SK-N-SH treated with all-trans-retinoic acid at 6 μM for 48 hours (cell line): Measurements from ENCODE around the gene CDC5L.

Source experiments
- ATAC-seq: fragments of 200-7000 bp; cut with Tn5 transposase; 3 replicates; pipeline ENCODE4 v1.9.1; 2020; ENCODE audit warnings: mild to moderate bottlenecking, moderate library complexity
- BACH2 ChIP-seq: fragments of 250-450 bp; sonication (Bioruptor Pico); IDR thresholded peaks from 2 replicates; pipeline ENCODE4 v1.9.0; 2021; ENCODE audit warnings: mild to moderate bottlenecking, borderline replicate concordance
- CREB5 ChIP-seq: fragments of 250-450 bp; sonication (Bioruptor Pico); IDR thresholded peaks from 2 replicates; pipeline ENCODE4 v1.5.1; 2020; ENCODE audit warnings: low read depth, mild to moderate bottlenecking, moderate library complexity
- CSDC2 ChIP-seq: fragments of 250-450 bp; sonication (Bioruptor Pico); IDR thresholded peaks from 2 replicates; pipeline ENCODE4 v1.5.0; 2020; ENCODE audit warnings: mild to moderate bottlenecking, moderate library complexity
- ESRRG ChIP-seq: fragments of 250-450 bp; sonication (Bioruptor Pico); IDR thresholded peaks from 2 replicates; pipeline ENCODE4 v1.6.1; 2021; ENCODE audit warnings: mild to moderate bottlenecking
- GLIS3 ChIP-seq: fragments of 250-450 bp; sonication (Bioruptor Pico); IDR thresholded peaks from 2 replicates; pipeline ENCODE4 v1.5.0; 2020; ENCODE audit warnings: mild to moderate bottlenecking, moderate library complexity
- ISL1 ChIP-seq: fragments of 250-450 bp; sonication (Bioruptor Pico); IDR thresholded peaks from 2 replicates; pipeline ENCODE4 v2.1.2; 2022; ENCODE audit warnings: mild to moderate bottlenecking, moderate library complexity
- OSR1 ChIP-seq: fragments of 250-450 bp; sonication (Bioruptor Pico); IDR thresholded peaks from 2 replicates; pipeline ENCODE4 v1.8.0; 2022; ENCODE audit warnings: moderate library complexity, mild to moderate bottlenecking, inconsistent platforms
- PPARA ChIP-seq: fragments of 250-450 bp; sonication (Bioruptor Pico); IDR thresholded peaks from 2 replicates; pipeline ENCODE4 v1.5.0; 2020; ENCODE audit warnings: mild to moderate bottlenecking, borderline replicate concordance
- SNAI2 ChIP-seq: fragments of 250-450 bp; sonication (Bioruptor Pico); IDR thresholded peaks from 2 replicates; pipeline ENCODE4 v1.5.0; 2020; ENCODE audit warnings: mild to moderate bottlenecking, moderate library complexity
- TCF4 ChIP-seq: fragments of 250-450 bp; sonication (Bioruptor Pico); IDR thresholded peaks from 2 replicates; pipeline ENCODE4 v1.8.0; 2021; ENCODE audit warnings: mild to moderate bottlenecking, moderate library complexity, borderline replicate concordance
- TOX ChIP-seq: fragments of 250-450 bp; sonication (Bioruptor Pico); IDR thresholded peaks from 2 replicates; pipeline ENCODE4 v1.8.0; 2021; ENCODE audit warnings: mild to moderate bottlenecking, moderate library complexity, borderline replicate concordance
- ZC3H10 ChIP-seq: fragments of 250-450 bp; sonication (Bioruptor Pico); IDR thresholded peaks from 2 replicates; pipeline ENCODE4 v1.5.1; 2021; ENCODE audit warnings: mild to moderate bottlenecking, moderate library complexity
- ZFP3 ChIP-seq: fragments of 250-450 bp; sonication (Bioruptor Pico); IDR thresholded peaks from 2 replicates; pipeline ENCODE4 v1.5.0; 2020; ENCODE audit warnings: mild to moderate bottlenecking, moderate library complexity
- ZFP30 ChIP-seq: fragments of 450-650 bp; formaldehyde crosslinking; IDR thresholded peaks from 2 replicates; pipeline ENCODE4 v1.5.0; 2022; ENCODE audit warnings: mild to moderate bottlenecking, moderate library complexity
- ZNF565 ChIP-seq: fragments of 450-650 bp; formaldehyde crosslinking; conservative IDR thresholded peaks from 2 replicates; pipeline ENCODE4 v1.5.0; 2020; ENCODE audit warnings: low read depth, mild to moderate bottlenecking, moderate library complexity
- ZNF70 ChIP-seq: fragments of 450-650 bp; formaldehyde crosslinking; IDR thresholded peaks from 2 replicates; pipeline ENCODE4 v1.5.0; 2020; ENCODE audit warnings: mild to moderate bottlenecking, moderate library complexity
- ZNF8 ChIP-seq: fragments of 450-650 bp; formaldehyde crosslinking; IDR thresholded peaks from 2 replicates; pipeline ENCODE4 v1.5.0; 2020; ENCODE audit warnings: mild to moderate bottlenecking, moderate library complexity
- TF ChIP-seq, protein P1 (sequence below): fragments of 250-450 bp; sonication (Bioruptor Pico); IDR thresholded peaks from 2 replicates; pipeline ENCODE4 v1.8.0; 2020; ENCODE audit warnings: mild to moderate bottlenecking, moderate library complexity, borderline replicate concordance
- TF ChIP-seq, protein P2 (sequence below): fragments of 250-450 bp; sonication (Bioruptor Pico); IDR thresholded peaks from 2 replicates; pipeline ENCODE4 v1.8.0; 2021; ENCODE audit warnings: low read depth, mild to moderate bottlenecking, moderate library complexity, borderline replicate concordance
- TF ChIP-seq, protein P3 (sequence below): fragments of 250-450 bp; sonication (Bioruptor Pico); IDR thresholded peaks from 2 replicates; pipeline ENCODE4 v1.5.0; 2020; ENCODE audit warnings: mild to moderate bottlenecking, moderate library complexity
- TF ChIP-seq, protein P4 (sequence below): fragments of 250-450 bp; sonication (Bioruptor Pico); IDR thresholded peaks from 2 replicates; pipeline ENCODE4 v1.5.1; 2021; ENCODE audit warnings: mild to moderate bottlenecking, moderate library complexity

The CDC5L gene

GRCh38 chr6:44415449-44415848 lies 27.9 kb downstream of the CDC5L start:
- no peak for TF ChIP-seq ZFP3 (CRISPR knock-in tag)
- no peak for TF ChIP-seq PPARA (CRISPR knock-in tag)
- TF ChIP-seq SNAI2 (CRISPR knock-in tag) = no peak
- no peak for TF ChIP-seq TCF4
- TF ChIP-seq, protein P1, sequence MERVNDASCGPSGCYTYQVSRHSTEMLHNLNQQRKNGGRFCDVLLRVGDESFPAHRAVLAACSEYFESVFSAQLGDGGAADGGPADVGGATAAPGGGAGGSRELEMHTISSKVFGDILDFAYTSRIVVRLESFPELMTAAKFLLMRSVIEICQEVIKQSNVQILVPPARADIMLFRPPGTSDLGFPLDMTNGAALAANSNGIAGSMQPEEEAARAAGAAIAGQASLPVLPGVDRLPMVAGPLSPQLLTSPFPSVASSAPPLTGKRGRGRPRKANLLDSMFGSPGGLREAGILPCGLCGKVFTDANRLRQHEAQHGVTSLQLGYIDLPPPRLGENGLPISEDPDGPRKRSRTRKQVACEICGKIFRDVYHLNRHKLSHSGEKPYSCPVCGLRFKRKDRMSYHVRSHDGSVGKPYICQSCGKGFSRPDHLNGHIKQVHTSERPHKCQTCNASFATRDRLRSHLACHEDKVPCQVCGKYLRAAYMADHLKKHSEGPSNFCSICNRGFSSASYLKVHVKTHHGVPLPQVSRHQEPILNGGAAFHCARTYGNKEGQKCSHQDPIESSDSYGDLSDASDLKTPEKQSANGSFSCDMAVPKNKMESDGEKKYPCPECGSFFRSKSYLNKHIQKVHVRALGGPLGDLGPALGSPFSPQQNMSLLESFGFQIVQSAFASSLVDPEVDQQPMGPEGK = no peak
- TF ChIP-seq CSDC2 (CRISPR knock-in tag) = no peak
- no peak for TF ChIP-seq ESRRG (CRISPR knock-in tag)
- TF ChIP-seq OSR1 (CRISPR knock-in tag) = no peak
- no peak for TF ChIP-seq ZNF70 (CRISPR knock-in tag)
- no peak for TF ChIP-seq ISL1
- no peak for TF ChIP-seq ZC3H10 (CRISPR knock-in tag)
- no peak for TF ChIP-seq ZFP30 (CRISPR knock-in tag)
- TF ChIP-seq, all 23 proteins: peak for 0
- no peak for ATAC-seq

GRCh38 chr6:44415873-44416502 lies 28.5 kb downstream of the CDC5L start:
- TF ChIP-seq PPARA (CRISPR knock-in tag) (no peak), ZNF565 (no peak), CSDC2 (CRISPR knock-in tag) (no peak), GLIS3 (CRISPR knock-in tag) (no peak), ZFP3 (CRISPR knock-in tag) (no peak), TOX (CRISPR knock-in tag) (no peak), ESRRG (CRISPR knock-in tag) (no peak), BACH2 (CRISPR knock-in tag) (no peak)
- TF ChIP-seq, protein P2, sequence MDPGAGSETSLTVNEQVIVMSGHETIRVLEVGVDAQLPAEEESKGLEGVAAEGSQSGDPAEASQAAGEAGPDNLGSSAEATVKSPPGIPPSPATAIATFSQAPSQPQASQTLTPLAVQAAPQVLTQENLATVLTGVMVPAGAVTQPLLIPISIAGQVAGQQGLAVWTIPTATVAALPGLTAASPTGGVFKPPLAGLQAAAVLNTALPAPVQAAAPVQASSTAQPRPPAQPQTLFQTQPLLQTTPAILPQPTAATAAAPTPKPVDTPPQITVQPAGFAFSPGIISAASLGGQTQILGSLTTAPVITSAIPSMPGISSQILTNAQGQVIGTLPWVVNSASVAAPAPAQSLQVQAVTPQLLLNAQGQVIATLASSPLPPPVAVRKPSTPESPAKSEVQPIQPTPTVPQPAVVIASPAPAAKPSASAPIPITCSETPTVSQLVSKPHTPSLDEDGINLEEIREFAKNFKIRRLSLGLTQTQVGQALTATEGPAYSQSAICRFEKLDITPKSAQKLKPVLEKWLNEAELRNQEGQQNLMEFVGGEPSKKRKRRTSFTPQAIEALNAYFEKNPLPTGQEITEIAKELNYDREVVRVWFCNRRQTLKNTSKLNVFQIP (CRISPR knock-in tag) = no peak
- peak; percentile 62 for ATAC-seq

DNA sequence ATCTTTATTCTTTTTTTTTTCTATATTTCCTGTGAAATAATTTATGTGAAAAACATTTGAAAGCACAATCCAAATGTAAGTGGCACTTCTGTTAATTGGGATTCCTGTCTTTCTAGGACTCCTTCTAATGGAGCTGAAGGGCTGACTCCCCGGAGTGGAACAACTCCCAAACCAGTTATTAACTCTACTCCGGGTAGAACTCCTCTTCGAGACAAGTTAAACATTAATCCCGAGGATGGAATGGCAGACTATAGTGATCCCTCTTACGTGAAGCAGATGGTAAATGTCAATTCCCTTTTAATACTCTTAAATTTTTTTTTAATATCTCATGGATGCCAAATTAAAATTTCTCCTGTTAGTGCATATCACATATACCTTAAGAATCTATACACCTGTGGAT lies 35.0 kb downstream of the CDC5L start:
- no peak for TF ChIP-seq PPARA (CRISPR knock-in tag)
- TF ChIP-seq ZNF8 (CRISPR knock-in tag) = no peak
- TF ChIP-seq ISL1 = no peak
- no peak for TF ChIP-seq ESRRG (CRISPR knock-in tag)
- TF ChIP-seq GLIS3 (CRISPR knock-in tag) = no peak
- no peak for TF ChIP-seq ZFP30 (CRISPR knock-in tag)
- no peak for TF ChIP-seq ZC3H10 (CRISPR knock-in tag)
- TF ChIP-seq, protein P1 = no peak
- no peak for TF ChIP-seq ZNF565
- no peak for TF ChIP-seq ZNF70 (CRISPR knock-in tag)
- TF ChIP-seq, protein P3, sequence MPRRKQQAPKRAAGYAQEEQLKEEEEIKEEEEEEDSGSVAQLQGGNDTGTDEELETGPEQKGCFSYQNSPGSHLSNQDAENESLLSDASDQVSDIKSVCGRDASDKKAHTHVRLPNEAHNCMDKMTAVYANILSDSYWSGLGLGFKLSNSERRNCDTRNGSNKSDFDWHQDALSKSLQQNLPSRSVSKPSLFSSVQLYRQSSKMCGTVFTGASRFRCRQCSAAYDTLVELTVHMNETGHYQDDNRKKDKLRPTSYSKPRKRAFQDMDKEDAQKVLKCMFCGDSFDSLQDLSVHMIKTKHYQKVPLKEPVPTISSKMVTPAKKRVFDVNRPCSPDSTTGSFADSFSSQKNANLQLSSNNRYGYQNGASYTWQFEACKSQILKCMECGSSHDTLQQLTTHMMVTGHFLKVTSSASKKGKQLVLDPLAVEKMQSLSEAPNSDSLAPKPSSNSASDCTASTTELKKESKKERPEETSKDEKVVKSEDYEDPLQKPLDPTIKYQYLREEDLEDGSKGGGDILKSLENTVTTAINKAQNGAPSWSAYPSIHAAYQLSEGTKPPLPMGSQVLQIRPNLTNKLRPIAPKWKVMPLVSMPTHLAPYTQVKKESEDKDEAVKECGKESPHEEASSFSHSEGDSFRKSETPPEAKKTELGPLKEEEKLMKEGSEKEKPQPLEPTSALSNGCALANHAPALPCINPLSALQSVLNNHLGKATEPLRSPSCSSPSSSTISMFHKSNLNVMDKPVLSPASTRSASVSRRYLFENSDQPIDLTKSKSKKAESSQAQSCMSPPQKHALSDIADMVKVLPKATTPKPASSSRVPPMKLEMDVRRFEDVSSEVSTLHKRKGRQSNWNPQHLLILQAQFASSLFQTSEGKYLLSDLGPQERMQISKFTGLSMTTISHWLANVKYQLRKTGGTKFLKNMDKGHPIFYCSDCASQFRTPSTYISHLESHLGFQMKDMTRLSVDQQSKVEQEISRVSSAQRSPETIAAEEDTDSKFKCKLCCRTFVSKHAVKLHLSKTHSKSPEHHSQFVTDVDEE (CRISPR knock-in tag) = no peak
- TF ChIP-seq SNAI2 (CRISPR knock-in tag) = no peak
- no peak for TF ChIP-seq BACH2 (CRISPR knock-in tag)
- no peak for ATAC-seq

- ATAC-seq = no peak
- TF ChIP-seq ZC3H10 (CRISPR knock-in tag) (no peak), ZNF8 (CRISPR knock-in tag) (no peak), CREB5 (CRISPR knock-in tag) (no peak), ESRRG (CRISPR knock-in tag) (no peak), ZNF70 (CRISPR knock-in tag) (no peak), ISL1 (no peak)
- TF ChIP-seq, protein P1 = no peak
- TF ChIP-seq, protein P4, sequence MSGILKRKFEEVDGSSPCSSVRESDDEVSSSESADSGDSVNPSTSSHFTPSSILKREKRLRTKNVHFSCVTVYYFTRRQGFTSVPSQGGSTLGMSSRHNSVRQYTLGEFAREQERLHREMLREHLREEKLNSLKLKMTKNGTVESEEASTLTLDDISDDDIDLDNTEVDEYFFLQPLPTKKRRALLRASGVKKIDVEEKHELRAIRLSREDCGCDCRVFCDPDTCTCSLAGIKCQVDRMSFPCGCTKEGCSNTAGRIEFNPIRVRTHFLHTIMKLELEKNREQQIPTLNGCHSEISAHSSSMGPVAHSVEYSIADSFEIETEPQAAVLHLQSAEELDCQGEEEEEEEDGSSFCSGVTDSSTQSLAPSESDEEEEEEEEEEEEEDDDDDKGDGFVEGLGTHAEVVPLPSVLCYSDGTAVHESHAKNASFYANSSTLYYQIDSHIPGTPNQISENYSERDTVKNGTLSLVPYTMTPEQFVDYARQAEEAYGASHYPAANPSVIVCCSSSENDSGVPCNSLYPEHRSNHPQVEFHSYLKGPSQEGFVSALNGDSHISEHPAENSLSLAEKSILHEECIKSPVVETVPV (CRISPR knock-in tag) = no peak
Observed at GRCh38 chr6:44423306-44423705, 35.8 kb downstream of the CDC5L start.
